Right lobe of liver (tissue), 4 donors: ENCODE results near the gene ALMS1.

ENCODE experiments used
- POLR2A ChIP-seq: fragments of 450-650 bp; IDR thresholded peaks from one replicate; pipeline ENCODE4 v1.6.1; 2017; ENCODE audit warnings: antibody characterized with exemption, mild to moderate bottlenecking
- TF ChIP-seq, protein P1 (sequence below), 4 donors: fragments of 200-600 bp in 3 of 4; fragments of 450-650 bp in 1 of 4; IDR thresholded peaks; one replicate each; pipeline versions ENCODE4 v1.5.1 to v1.8.0; 2016 to 2022; ENCODE audit warnings: antibody characterized with exemption in 4 of 4, mild to moderate bottlenecking in 2 of 4
- donor health status: DM: no; HTN: no; CAD: no.
- donor health status: DM: no; HTN: no; CAD: no.
- donor health status: DM: no; HTN: yes; CAD: no.

DNA sequence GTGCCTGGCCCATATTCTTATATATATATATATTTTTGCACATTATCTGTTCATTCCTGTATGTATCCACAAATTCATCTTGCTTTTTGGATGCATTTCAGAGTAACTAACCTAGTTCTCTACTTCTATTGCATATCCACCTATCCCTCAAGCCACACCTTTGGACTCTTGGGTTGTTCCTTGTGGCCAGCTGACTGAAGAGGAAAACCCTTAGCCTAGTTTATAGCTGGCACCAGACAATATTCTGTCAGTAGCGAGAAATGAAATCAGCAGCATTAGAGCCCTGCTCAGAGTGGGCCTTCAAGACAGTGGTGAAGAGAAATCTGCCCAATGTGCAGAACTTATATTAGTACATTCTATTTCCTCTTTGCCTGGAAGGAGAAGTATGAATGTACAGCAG is 19.6 kb upstream of the ALMS1 start:
- no peak for TF ChIP-seq POLR2A
- TF ChIP-seq, protein P1, sequence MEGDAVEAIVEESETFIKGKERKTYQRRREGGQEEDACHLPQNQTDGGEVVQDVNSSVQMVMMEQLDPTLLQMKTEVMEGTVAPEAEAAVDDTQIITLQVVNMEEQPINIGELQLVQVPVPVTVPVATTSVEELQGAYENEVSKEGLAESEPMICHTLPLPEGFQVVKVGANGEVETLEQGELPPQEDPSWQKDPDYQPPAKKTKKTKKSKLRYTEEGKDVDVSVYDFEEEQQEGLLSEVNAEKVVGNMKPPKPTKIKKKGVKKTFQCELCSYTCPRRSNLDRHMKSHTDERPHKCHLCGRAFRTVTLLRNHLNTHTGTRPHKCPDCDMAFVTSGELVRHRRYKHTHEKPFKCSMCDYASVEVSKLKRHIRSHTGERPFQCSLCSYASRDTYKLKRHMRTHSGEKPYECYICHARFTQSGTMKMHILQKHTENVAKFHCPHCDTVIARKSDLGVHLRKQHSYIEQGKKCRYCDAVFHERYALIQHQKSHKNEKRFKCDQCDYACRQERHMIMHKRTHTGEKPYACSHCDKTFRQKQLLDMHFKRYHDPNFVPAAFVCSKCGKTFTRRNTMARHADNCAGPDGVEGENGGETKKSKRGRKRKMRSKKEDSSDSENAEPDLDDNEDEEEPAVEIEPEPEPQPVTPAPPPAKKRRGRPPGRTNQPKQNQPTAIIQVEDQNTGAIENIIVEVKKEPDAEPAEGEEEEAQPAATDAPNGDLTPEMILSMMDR (IDR thresholded peaks at IDR 0.05): no peak
